Fibroblast of skin of back (primary cell): Measurements from ENCODE around the gene ALPK3.

ENCODE experiments used
- DNase-seq: peaks from one replicate; pipeline ENCODE4 v3.0.0-alpha.2; 2013

ALPK3 gene

GRCh38 chr15:84845631-84846030, 28.5 kb downstream of the ALPK3 start:
- peak; percentile 63 for DNase-seq

DNA sequence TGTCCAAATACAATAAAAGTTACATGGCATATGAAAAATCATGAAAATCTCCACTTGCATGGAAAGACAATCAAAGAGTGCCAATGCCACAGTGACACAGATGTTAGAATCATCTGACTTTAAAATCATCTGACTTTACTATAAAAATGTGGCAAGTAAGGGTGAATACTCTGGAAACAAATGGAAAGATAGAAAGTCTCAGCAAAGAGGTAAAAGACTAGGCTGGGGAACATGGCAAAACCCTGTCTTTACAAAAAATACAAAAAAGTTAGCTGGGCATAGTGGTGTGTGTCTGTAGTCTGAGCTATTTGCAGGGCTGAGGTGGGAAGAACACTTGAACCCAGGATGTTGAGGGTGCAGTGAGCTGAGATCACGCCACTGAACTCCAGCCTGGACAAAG, 29.1 kb downstream of the ALPK3 start:
- DNase-seq = no peak

DNA sequence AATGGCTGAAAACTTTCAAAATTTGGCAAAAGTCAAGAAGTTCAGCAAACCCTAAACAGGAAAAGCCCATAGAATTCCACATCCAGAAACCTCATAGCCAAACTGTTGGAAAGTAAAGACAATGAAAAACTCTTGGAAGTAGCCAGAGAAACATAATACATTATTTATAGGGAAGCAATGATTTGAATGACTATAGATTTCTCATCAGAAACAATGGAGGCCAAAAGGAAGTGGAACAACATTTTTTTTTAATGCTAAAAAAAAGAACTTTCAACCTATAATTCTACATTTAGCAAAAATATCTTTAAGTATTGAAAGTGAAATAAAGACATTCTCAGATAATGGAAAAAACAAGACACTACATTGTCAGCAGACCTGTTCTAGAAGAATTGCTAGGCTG, 30.2 kb downstream of the ALPK3 start:
- no peak for DNase-seq

DNA sequence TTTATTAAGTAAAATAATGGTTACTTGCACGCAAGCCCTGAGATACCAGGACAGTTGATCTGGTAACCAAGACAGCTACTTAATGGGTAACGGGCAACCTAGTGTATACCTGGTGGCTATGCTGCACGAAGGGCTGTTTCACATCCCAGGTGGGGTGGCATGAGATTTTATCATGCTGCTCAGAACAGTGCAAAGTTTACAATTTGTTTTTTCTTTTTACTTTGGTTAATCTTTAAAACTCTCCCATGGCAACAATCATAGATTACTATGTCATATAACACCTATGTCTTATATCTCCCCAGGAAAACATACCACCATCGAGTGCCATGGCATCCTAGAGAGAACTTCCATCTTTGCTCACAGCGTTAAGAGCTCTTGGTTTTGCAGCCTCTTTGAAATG, 35.1 kb downstream of the ALPK3 start:
- no peak for DNase-seq

DNA sequence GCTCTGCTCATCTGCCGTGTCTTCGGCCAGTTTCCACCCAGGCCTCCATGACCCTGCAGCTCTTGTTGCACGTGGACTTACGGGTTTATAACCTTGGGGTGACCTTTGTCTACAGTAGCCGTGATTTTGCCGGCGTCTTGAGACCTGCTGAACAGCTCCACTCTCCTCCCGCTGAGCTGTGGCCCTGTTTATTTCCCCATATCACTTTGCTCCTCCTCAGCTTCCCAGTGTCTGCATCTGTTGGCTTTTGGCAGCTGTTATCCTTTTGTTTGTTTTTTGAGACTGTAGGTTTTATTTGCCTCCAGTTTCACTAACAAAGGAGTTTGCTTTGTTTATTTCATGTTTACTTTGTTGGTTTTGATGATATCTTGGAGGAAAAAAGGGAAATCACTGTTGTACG, 38.0 kb downstream of the ALPK3 start:
- DNase-seq = no peak

- DNase-seq = no peak
These were observed 38.6 kb downstream of the ALPK3 start for GRCh38 chr15:84855765-84856164.

- DNase-seq = no peak
These were observed 39.7 kb downstream of the ALPK3 start for GRCh38 chr15:84856731-84857417.

DNA sequence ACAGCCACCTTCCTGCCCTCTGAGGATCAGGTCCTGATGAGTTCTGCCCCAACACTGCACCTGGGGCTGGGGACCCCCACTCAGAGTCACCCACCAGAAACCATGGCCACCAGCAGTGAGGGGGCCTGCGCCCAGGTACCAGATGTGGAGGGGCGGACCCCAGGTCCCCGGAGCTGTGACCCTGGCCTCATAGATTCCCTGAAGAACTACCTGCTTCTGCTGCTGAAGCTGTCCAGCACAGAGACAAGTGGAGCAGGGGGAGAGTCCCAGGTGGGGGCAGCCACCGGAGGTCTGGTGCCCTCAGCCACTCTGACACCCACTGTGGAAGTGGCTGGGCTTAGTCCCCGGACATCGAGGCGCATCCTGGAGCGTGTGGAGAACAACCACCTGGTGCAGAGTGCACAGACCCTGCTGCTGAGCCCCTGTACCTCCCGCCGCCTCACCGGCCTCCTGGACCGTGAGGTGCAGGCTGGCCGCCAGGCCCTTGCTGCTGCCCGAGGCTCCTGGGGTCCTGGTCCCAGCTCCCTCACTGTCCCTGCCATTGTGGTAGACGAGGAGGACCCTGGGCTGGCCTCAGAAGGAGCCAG, 40.4 kb downstream of the ALPK3 start:
- no peak for DNase-seq

DNA sequence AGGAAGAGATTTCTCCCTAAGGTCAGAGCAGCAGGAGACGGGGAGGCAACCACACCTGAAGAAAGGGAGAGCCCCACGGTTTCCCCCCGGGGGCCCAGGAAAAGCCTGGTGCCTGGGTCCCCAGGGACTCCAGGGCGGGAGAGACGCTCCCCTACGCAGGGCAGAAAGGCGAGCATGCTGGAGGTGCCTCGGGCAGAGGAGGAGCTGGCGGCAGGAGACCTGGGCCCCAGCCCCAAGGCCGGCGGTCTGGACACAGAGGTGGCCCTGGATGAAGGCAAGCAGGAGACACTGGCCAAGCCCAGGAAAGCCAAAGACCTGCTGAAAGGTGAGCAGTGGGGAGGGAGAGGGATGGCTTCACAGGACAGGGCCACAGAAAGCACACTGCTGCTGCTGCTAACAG, 41.1 kb downstream of the ALPK3 start:
- DNase-seq = no peak

- no peak for DNase-seq
These were observed 42.0 kb downstream of the ALPK3 start for GRCh38 chr15:84859144-84859543.

- DNase-seq = no peak
These were observed 42.5 kb downstream of the ALPK3 start for GRCh38 chr15:84859651-84860050.

DNA sequence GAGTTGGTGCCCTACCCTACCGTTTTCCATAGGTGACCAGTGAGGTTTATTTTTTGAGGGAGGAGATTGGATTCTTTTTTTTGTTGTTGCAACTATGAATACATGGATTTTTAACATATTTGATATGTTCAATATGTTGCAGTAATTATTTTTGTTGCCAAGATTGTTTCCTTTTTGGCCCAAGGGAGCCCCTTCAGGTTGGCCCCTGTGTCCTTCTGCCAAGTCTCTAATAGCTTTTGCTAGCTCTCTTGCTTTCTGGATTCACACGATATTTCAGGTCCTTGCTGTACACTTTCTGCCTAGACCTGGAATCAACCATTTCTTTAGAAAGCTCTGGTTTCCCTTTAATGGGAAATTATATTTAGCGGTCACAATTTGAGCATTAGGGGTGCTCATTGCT, 44.6 kb downstream of the ALPK3 start:
- no peak for DNase-seq

GRCh38 chr15:84862214-84862975, 45.2 kb downstream of the ALPK3 start:
- DNase-seq = no peak

DNA sequence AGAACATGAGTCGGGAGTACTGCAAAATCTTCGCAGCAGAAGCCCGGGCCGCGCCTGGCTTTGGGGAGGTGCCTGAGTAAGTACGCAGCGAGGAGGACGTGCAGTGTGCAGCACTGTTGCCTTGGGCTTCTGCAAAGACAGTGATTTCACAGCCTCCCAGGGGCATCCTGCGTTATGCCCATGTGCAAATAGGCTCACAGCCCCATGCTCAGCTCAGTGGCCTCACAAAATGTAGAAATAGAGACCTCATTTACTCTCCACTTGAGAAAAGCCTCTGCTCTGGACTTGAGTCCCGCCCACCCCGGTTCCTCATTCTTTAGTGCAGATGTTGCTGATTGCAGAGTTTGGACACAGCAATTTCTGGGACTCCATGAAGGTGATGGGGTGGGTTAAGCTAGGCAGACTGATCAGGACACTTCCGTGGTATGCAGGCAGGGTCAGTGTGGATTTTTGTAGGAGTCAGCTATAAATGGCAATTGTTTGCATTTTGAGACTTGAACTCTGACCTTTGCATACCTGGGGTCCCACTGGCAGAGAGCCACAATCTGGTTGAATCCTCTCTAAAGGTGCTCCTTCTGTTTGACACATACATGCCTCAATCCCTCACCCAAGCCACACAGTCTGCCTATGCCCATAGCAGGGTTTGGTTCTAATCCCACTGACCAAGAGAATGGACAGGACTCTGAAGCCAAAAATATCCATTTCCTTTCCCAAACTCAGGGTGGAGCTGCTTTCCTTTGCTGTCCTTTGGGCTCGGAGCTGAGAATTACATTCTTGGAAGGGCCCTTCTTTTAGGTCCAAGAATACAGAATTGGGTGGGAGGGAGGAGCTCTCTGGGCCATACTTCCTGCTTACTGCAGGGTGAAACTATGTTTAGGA, 46.6 kb downstream of the ALPK3 start:
- DNase-seq = peak; percentile 13

DNA sequence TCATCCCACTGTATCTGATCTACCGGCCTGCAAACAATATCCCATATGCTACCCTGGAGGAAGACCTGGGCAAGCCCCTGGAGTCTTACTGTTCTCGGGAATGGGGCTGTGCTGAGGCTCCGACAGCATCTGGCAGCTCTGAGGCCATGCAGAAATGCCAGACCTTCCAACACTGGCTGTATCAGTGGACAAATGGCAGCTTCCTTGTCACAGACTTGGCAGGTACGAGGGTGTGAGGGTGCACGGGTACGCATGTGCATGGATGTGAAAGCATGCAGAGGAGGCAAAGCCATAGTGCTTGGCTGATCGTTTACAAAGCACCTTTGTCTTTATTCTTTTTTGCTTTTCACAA, 47.3 kb downstream of the ALPK3 start:
- DNase-seq = no peak

DNA sequence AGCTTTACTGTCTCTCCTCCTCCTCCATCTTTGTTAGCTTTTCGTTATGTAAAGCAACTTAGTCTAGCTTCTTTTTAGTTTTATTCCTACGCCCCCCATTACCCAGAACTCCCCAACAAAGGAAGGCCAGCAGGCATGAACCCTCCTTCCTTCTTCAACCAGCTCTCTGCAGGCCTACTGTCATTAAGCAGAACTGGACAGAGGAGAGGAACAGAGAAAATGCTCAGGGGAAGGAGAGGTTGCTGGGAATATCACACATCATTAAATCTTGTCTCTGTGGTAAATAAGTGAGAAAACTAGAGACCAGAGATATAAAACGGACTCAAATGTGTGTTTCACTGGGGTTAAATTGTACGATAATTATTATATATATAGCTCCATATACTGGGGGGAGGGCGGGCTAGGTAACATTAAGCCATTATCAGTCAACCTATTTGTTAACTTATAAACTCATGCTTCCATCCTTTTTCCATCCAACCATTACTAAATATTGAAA, 48.0 kb downstream of the ALPK3 start:
- no peak for DNase-seq

- no peak for DNase-seq
These were observed 51.1 kb downstream of the ALPK3 start for GRCh38 chr15:84868037-84868880.

DNA sequence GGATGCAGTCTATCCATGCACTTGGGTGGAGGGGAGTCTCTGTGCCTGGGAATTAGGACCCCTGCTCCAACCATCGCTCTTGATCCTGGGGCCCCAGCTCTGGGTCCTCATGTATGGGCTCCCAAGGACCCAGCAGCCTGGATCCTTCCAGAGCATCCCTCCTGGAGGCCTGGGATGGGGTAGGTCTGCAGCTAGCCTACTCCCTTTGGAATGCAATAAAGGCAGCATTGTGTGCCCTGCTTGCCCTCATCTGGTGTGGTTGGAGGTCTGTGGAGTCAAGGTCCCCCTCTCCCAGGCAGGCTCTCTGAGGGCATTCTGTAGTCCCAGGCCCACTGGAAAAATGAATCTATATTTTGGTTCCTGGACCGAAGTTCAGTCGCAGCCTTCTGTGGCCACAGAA, 52.4 kb downstream of the ALPK3 start:
- no peak for DNase-seq

DNA sequence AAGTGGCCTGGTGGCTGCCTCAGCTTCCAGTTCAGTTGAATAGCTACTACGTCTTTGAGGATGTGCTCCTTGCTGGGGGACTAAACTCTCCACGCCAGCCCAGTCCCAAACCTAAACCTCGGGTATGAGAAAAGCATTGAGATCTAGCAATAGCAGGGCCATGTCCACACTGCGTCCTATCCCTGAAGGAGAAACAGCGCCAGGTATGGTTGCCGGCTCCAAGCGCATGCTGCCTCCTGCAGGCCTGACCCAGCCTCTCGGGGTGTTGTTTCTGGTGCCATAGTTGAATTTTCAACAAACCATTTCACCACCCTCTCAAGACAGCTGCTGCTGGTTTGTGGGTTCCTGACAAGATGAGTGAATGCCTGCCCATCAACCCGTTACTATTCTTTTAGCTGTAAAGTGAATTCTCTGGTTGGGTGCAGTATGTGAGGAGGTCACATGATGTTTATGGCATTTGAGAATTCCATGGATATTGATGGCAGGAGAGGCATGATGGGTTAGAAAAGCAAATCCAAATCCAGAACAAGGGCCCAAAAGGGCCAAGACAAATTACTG, 54.4 kb downstream of the ALPK3 start:
- no peak for DNase-seq

DNA sequence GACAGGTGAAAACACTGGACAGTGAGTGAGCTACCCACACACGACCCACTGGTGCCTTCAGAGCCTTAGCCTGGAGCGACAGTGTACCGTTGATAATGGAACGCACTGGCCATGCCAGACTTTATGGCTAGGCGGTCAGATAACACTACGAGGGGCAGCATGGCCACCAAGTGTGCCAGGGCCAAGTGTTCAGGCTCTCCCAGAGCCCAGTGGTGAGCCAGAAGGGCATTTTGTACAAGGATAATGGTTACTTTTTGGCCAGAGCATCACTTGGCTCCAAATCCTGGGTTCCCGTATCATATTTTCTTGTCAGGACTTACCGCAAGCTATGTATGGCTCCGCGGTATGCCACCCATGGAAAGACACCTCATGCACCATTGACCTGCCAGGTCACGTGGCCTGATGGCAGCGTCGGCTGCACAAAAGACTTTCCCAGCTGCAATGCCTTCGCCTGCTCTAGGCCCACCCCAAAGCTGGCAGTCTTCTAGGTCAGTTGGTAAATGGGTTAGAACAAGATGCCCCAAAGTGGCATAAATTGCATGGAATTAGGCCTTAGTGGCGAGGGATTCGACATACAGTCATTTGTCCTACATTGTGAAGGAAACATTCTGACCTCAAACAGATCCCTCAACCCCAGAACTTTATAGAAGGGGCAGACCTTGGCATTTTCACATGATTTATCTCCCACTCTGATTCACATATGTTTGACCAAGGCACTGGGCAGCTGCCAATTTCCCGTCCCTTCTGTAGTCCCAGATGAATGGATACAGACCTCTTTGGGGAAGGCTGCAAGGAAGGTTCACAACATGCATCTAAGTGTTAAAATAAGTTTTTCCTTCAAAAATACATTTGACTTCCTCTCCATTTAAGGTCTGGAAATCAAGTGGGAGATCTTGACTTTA, 55.1 kb downstream of the ALPK3 start:
- no peak for DNase-seq

- DNase-seq = no peak
These were observed 56.8 kb downstream of the ALPK3 start for GRCh38 chr15:84873997-84874396.
